Bone marrow (tissue), 2 donors: Measurements from ENCODE around the gene SLC26A1.
"Not testable (repeated sequence)": the region's sequence is repeated elsewhere in the genome, so short reads cannot be mapped to it uniquely, and the experiment has no call there.

Experiments used
- DNase-seq, 2 donors: peaks; one replicate each; lab custom pipeline; 2025; lab: John Stamatoyannopoulos, UW

SLC26A1 gene

GRCh38 chr4:952881-953573 lies 40.2 kb downstream of the SLC26A1 start:
- no peak for DNase-seq

GRCh38 chr4:951594-952468 lies 41.4 kb downstream of the SLC26A1 start:
- DNase-seq = no peak

GRCh38 chr4:951186-951585 lies 42.0 kb downstream of the SLC26A1 start:
- no peak for DNase-seq

- DNase-seq = no peak
These were observed 42.8 kb downstream of the SLC26A1 start for GRCh38 chr4:950136-951020.

GRCh38 chr4:949656-950055 lies 43.5 kb downstream of the SLC26A1 start:
- no peak for DNase-seq

GRCh38 chr4:948936-949300 lies 44.3 kb downstream of the SLC26A1 start:
- DNase-seq = no peak

- DNase-seq = no peak
These were observed 44.9 kb downstream of the SLC26A1 start for GRCh38 chr4:948101-948935.

- DNase-seq = no peak
These were observed 45.7 kb downstream of the SLC26A1 start for GRCh38 chr4:947491-947971.

- DNase-seq = no peak
These were observed 46.4 kb downstream of the SLC26A1 start for GRCh38 chr4:946517-947471.

GRCh38 chr4:946103-946450 lies 47.1 kb downstream of the SLC26A1 start:
- no peak for DNase-seq

GRCh38 chr4:945274-946102 lies 47.7 kb downstream of the SLC26A1 start:
- DNase-seq = no peak

- DNase-seq = not testable (repeated sequence)
These were observed 53.7 kb downstream of the SLC26A1 start for GRCh38 chr4:939508-939907.
